HepG2 (cell line): ENCODE data around the gene PLXDC2.

Experiments used
- CBX1 ChIP-seq: IDR thresholded peaks from one replicate; pipeline ENCODE4 v1.6.1; 2016; ENCODE audit warnings: antibody characterized with exemption, low read depth
- CBX5 ChIP-seq: sonication (generic); formaldehyde crosslinking; IDR thresholded peaks from 2 replicates; pipeline ENCODE4 v1.4.0; 2020; ENCODE audit warnings: missing genetic modification reagents, borderline replicate concordance
- EP300 ChIP-seq, 3 experiments: sonication (generic) in 1 of 3; formaldehyde crosslinking in 1 of 3; IDR thresholded peaks; 2 replicates each; pipeline versions ENCODE4 v1.5.1 to v1.6.1; 2011 to 2020; ENCODE audit warnings: low read depth in 2 of 3, low read length in 2 of 3, borderline replicate concordance in 1 of 3, improper control_type of control experiment in 1 of 3, mild to moderate bottlenecking in 1 of 3, missing genetic modification reagents in 1 of 3, moderate library complexity in 1 of 3
- FOXA1 ChIP-seq, 2 experiments: fragments of 450-650 bp in 1 of 2; sonication (generic) in 1 of 2; formaldehyde crosslinking in 1 of 2; IDR thresholded peaks; 2 replicates each; pipeline versions ENCODE4 v1.4.0 to v1.6.1; 2016 to 2020; ENCODE audit warnings: missing genetic modification reagents in 1 of 2
- MAFK ChIP-seq, 2 experiments: IDR thresholded peaks in 1 of 2; conservative IDR thresholded peaks in 1 of 2; 2 replicates each; pipeline ENCODE4 v1.6.1; 2011; ENCODE audit warnings: improper control_type of control experiment in 2 of 2, low read length in 2 of 2
- MBD4 ChIP-seq: IDR thresholded peaks from 2 replicates; pipeline ENCODE4 v1.6.1; 2012; ENCODE audit warnings: low read length, inconsistent platforms, borderline replicate concordance
- NFKBIZ ChIP-seq: IDR thresholded peaks from 2 replicates; pipeline ENCODE4 v1.6.1; 2018; ENCODE audit warnings: missing genetic modification reagents, missing compliant biosample characterization
- RAD51 ChIP-seq: fragments of 450-650 bp; IDR thresholded peaks from 2 replicates; pipeline ENCODE4 v1.6.1; 2016; ENCODE audit warnings: borderline replicate concordance
- SIN3A ChIP-seq: IDR thresholded peaks from 2 replicates; pipeline ENCODE4 v1.6.1; 2011; ENCODE audit warnings: low read depth, mild to moderate bottlenecking, control low read depth, low read length, borderline replicate concordance
- TARDBP ChIP-seq: sonication (generic); formaldehyde crosslinking; IDR thresholded peaks from 2 replicates; pipeline ENCODE4 v1.8.0; 2022; ENCODE audit warnings: mild to moderate bottlenecking, missing genetic modification reagents
- ZNF484 ChIP-seq: sonication (generic); formaldehyde crosslinking; IDR thresholded peaks from 2 replicates; pipeline ENCODE4 v1.5.1; 2020; ENCODE audit warnings: mild to moderate bottlenecking, low read depth, missing genetic modification reagents, borderline replicate concordance
- TF ChIP-seq, protein P1 (sequence below): sonication (generic); formaldehyde crosslinking; IDR thresholded peaks from 2 replicates; pipeline ENCODE4 v1.5.0; 2020; ENCODE audit warnings: mild to moderate bottlenecking, missing genetic modification reagents, moderate library complexity

- TF ChIP-seq EP300 (IDR thresholded peaks at IDR 0.05; ENCODE audit: low read depth in 2 of 2, low read length in 2 of 2) (no peak), EP300 (CRISPR knock-in tag; IDR thresholded peaks at IDR 0.05; ENCODE audit: borderline replicate concordance) (no peak), MBD4 (no peak), NFKBIZ (no peak), FOXA1 (IDR thresholded peaks at IDR 0.05) (no peak), FOXA1 (CRISPR knock-in tag; IDR thresholded peaks at IDR 0.05) (no peak), RAD51 (no peak), CBX1 (no peak), MAFK (conservative IDR thresholded peaks at IDR 0.05 in 1 of 2, IDR thresholded peaks at IDR 0.05 in 1 of 2; ENCODE audit: low read length in 2 of 2) (no peak), TARDBP (CRISPR knock-in tag) (no peak), ZNF484 (CRISPR knock-in tag) (no peak), SIN3A (no peak), CBX5 (no peak)
- TF ChIP-seq, protein P1, sequence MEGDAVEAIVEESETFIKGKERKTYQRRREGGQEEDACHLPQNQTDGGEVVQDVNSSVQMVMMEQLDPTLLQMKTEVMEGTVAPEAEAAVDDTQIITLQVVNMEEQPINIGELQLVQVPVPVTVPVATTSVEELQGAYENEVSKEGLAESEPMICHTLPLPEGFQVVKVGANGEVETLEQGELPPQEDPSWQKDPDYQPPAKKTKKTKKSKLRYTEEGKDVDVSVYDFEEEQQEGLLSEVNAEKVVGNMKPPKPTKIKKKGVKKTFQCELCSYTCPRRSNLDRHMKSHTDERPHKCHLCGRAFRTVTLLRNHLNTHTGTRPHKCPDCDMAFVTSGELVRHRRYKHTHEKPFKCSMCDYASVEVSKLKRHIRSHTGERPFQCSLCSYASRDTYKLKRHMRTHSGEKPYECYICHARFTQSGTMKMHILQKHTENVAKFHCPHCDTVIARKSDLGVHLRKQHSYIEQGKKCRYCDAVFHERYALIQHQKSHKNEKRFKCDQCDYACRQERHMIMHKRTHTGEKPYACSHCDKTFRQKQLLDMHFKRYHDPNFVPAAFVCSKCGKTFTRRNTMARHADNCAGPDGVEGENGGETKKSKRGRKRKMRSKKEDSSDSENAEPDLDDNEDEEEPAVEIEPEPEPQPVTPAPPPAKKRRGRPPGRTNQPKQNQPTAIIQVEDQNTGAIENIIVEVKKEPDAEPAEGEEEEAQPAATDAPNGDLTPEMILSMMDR: no peak
Measured at GRCh38 chr10:19968745-19969144, 152.5 kb downstream of the PLXDC2 start.
